Kidney epithelial cell (primary cell): ENCODE data around the gene DGKB. TPM values are rescaled to one million over a fixed set of nuclear protein-coding genes. Genes with fewer than 3 reads are reported as not detected.

Experiments
- DNase-seq: peaks from one replicate; pipeline ENCODE4 v3.0.0-alpha.2; 2010; ENCODE audit warnings: low read depth
- H3K27me3 ChIP-seq: 2 replicates; pipeline ENCODE4 v1.6.0; 2011; ENCODE audit warnings: low read length; ENCODE audit not compliant: control insufficient read depth, insufficient read depth
- H3K36me3 ChIP-seq: 2 replicates; pipeline ENCODE4 v1.5.1; 2011; ENCODE audit warnings: low read length; ENCODE audit not compliant: control insufficient read depth, insufficient read depth
- H3K4me3 ChIP-seq: 2 replicates; pipeline ENCODE4 v1.5.1; 2011; ENCODE audit warnings: low read depth, mild to moderate bottlenecking, control low read depth, low read length
- total RNA-seq: library from RNA; depleted of rRNA; stranded (reverse); fragments of >200 nt; gene quantifications from 2 replicates; pipeline ENCODE4 v1.2.3, GENCODE V29; 2015
- TF ChIP-seq, protein P1 (sequence below): IDR thresholded peaks from 2 replicates; pipeline ENCODE4 v1.5.1; 2011; ENCODE audit warnings: mild to moderate bottlenecking, moderate library complexity, low read length, control low read depth, inconsistent platforms; ENCODE audit not compliant: insufficient read depth, poor library complexity, severe bottlenecking

Gene DGKB
- total RNA-seq, 1 donor from 2014 or later = not detected

DNA sequence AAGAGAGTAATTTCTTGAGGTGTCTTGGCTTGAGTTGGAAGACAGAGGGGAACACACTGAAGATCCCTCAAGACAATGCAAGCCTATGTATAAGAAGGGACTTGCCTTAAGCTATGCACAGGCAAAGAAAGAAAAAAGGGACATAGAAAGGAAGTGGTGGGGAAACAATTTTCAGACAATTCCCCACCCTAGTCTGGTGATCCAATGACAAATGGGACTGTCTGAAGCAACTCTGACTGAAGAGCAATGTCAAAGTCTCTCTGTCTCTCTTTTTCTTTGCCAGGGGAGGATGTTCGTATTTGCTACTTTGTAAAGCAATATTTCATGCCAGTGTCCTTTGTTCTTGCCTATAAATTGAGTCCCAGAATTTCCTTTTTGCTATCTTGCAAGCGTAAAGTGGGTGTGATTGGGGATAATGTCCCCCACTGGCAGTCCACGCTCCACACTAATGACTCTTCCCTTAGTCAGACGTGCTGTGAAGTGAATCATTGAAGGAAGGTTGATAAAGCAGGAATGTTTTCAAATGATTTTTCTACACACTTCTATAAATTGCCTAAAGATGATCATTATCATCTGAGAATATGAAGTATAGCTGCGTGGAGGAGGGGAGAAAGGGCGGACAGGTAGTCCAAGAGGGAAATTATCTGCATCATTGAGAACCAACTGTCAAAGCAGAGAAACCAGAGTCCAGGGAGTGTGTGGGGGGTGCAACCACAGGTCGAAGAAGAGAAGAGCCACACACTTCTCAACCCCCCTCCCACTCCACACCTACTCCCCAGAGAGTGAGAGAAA, 669.3 kb downstream of the DGKB start:
- H3K27me3 ChIP-seq = no peaks in the 10 kb centered on the region
- H3K36me3 ChIP-seq = no peaks in the 10 kb centered on the region
- TF ChIP-seq, protein P1, sequence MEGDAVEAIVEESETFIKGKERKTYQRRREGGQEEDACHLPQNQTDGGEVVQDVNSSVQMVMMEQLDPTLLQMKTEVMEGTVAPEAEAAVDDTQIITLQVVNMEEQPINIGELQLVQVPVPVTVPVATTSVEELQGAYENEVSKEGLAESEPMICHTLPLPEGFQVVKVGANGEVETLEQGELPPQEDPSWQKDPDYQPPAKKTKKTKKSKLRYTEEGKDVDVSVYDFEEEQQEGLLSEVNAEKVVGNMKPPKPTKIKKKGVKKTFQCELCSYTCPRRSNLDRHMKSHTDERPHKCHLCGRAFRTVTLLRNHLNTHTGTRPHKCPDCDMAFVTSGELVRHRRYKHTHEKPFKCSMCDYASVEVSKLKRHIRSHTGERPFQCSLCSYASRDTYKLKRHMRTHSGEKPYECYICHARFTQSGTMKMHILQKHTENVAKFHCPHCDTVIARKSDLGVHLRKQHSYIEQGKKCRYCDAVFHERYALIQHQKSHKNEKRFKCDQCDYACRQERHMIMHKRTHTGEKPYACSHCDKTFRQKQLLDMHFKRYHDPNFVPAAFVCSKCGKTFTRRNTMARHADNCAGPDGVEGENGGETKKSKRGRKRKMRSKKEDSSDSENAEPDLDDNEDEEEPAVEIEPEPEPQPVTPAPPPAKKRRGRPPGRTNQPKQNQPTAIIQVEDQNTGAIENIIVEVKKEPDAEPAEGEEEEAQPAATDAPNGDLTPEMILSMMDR = no peak
- peak; percentile 9 for DNase-seq
- H3K4me3 ChIP-seq = no peak overlapping the region

DNA sequence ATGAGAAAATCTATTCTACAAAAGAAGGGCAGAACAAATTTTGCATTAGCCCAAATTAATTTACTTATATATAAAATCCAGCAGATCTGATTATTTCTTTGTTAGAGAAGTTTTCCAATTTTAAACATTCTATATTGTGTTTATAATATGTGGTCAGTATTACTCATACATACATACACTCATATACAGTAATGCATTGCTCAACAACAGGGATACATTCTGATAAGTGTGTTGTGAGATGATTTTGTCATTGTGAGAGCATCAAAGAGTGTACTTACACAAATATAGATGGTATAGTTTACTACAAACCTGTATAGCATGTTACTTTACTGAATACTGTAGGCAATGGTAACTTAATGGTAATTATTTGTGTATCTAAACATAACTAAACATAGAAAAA, 673.5 kb downstream of the DGKB start:
- no peak overlapping the region for H3K4me3 ChIP-seq

DNA sequence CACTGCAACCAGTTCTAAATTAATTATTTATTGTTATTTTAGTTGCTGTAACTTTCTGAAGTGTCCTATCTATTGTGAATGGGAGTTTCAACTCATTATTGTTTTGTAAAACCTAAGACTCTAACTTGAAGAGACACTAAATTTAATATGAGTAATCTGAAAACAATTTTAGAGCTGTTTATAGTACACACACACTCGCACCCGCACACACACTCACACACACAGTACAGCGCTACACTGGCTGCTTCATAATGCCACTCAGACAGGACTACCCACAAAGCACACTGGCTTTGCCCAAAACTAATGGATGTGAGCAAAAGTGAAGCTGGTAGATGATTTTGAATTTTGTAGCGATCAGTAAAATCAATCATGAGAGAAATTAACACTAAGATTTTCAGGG, 674.2 kb downstream of the DGKB start:
- no peak for DNase-seq
- Histone ChIP-seq H3K36me3 (no peaks in the 10 kb centered on the region), H3K4me3 (no peak overlapping the region), H3K27me3 (no peaks in the 10 kb centered on the region)
- TF ChIP-seq, protein P1 = no peak

More for the DNA sequence above, 673.5 kb downstream of the DGKB start:
- DNase-seq = no peak
- no peaks in the 10 kb centered on the region for H3K27me3 ChIP-seq
- H3K36me3 ChIP-seq = no peaks in the 10 kb centered on the region
- TF ChIP-seq, protein P1 = no peak

DNA sequence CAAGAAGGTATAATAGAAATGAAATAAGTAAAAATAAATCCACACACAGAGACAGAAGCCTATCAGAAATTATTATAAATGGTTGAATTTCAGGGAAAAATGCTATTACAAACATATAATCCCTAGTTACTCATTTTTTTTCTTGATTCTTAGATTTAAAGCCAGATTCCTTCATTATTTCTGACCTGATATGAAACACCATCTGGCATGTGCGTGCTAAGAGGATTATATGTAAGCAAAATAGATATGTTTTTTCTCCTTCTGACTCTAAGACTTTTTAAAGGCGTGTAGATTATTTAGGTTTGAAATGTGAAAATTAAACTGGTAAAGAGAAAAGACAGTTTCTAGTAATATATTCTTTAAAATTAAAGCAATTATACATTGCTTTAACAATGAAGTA, 676.4 kb downstream of the DGKB start:
- Histone ChIP-seq H3K36me3 (no peaks in the 10 kb centered on the region), H3K4me3 (no peak overlapping the region), H3K27me3 (no peaks in the 10 kb centered on the region)
- DNase-seq = no peak
- TF ChIP-seq, protein P1 = no peak

DNA sequence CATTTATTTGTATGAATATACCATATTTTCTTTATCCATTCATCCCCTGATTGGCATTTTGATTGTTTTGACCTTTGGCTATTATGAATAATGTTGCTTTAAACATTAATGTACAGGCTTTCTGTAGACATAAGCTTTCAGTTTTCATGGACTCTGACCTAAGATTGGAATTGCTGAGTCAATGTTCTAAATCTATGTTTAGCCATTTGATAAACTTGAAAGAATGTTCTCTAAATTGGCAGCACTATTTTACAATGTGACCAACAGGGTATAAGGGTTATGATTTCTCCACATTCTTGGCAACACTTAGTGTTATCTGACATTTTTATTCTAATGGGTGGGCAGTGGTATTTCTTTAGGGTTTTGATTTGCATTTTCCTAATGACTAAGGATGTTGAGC, 683.4 kb downstream of the DGKB start:
- TF ChIP-seq, protein P1 = no peak
- Histone ChIP-seq H3K36me3 (no peaks in the 10 kb centered on the region), H3K27me3 (no peaks in the 10 kb centered on the region), H3K4me3 (no peak overlapping the region)
- no peak for DNase-seq

DNA sequence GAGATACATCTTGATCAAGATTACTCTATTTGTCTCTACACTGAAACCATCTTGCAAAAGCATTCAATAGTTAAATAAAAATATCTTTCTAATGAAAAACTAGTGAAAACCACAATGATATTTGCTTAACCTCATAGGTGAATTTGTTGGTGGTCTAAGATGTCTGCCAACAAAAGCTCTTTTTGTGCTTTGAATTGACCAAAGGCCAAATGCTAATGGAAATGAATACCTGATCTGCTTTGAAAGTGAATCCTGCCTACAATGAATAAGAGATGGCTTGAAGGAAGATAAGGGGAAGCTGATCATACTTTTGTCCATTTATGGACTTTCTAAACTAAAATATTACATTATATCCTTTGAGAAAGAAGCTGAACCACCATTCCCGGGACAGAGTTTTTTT, 684.2 kb downstream of the DGKB start:
- no peaks in the 10 kb centered on the region for H3K27me3 ChIP-seq
- no peak overlapping the region for H3K4me3 ChIP-seq
- no peaks in the 10 kb centered on the region for H3K36me3 ChIP-seq
- TF ChIP-seq, protein P1 = no peak
- DNase-seq = no peak
